Colonic mucosa (tissue), 4 donors: ENCODE results near the gene EHBP1. TPM values are rescaled to one million over a fixed set of nuclear protein-coding genes. Genes with fewer than 3 reads are reported as not detected.

Experiments used
- DNase-seq: peaks from one replicate; pipeline ENCODE4 v3.0.0-alpha.2; 2020
- H3K27ac ChIP-seq: fragments of 200-600 bp; one replicate; pipeline ENCODE4 v1.8.0; 2021
- H3K27me3 ChIP-seq: fragments of 200-600 bp; one replicate; pipeline ENCODE4 v1.8.0; 2021
- H3K36me3 ChIP-seq: fragments of 200-600 bp; one replicate; pipeline ENCODE4 v1.8.0; 2021
- H3K4me1 ChIP-seq: fragments of 200-600 bp; one replicate; pipeline ENCODE4 v1.8.0; 2021; ENCODE audit warnings: mild to moderate bottlenecking
- H3K4me3 ChIP-seq: fragments of 200-600 bp; one replicate; pipeline ENCODE4 v1.8.0; 2021
- H3K9ac ChIP-seq, 2 donors: one replicate each; pipeline ENCODE4 v1.7.0; 2013; ENCODE audit warnings: control low read depth in 2 of 2, low read depth in 2 of 2, low read length in 2 of 2
- H3K9me3 ChIP-seq: fragments of 200-600 bp; one replicate; pipeline ENCODE4 v1.8.0; 2021
- intact Hi-C: fragments of 100-400 bp; cut with DNase I; formaldehyde crosslinking; loops from one replicate; pipeline ENCODE4 v1.14.1; 2022
- total RNA-seq, 2 donors: library from RNA; stranded (reverse); fragmentation: NEBNext Ultra II Directional in 1 of 2; extraction: Animal tissue kit (Norgen Biotek cat#: 25700) in 1 of 2; gene quantifications; one replicate each; pipeline ENCODE4 v1.2.1, GENCODE V29; 2021
- TF ChIP-seq, protein P1 (sequence below): fragments of 200-600 bp; IDR thresholded peaks from one replicate; pipeline ENCODE4 v1.8.0; 2022; ENCODE audit warnings: antibody characterized with exemption, mild to moderate bottlenecking
- donor health status: healthy.
- donor health status: DM: no; HTN: no; CAD: no.
- donor health status: DM: no; HTN: no; CAD: no.

The EHBP1 gene
- total RNA-seq, 2 donors from 2014 or later = 23.6 to 32.7 TPM

DNA sequence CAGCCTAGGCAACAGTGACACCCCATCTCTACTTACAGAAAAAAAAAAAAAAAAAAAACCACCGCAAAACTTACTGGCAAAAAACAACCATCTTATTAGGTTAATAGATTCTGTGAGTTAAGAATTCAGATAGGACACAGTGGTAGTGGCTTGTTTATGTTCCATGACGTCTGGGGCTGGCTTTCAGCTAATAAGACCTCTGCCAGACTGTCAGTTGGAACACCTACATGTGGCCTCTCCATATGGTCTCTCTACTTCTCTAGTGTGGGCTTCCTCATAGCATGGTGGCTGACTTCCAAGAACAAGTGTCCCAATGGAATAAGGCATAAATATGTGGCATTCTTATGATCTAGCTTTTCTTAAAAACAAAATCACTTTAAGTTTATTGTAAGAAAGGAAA lies 251.1 kb downstream of the EHBP1 start:
- TF ChIP-seq, protein P1, sequence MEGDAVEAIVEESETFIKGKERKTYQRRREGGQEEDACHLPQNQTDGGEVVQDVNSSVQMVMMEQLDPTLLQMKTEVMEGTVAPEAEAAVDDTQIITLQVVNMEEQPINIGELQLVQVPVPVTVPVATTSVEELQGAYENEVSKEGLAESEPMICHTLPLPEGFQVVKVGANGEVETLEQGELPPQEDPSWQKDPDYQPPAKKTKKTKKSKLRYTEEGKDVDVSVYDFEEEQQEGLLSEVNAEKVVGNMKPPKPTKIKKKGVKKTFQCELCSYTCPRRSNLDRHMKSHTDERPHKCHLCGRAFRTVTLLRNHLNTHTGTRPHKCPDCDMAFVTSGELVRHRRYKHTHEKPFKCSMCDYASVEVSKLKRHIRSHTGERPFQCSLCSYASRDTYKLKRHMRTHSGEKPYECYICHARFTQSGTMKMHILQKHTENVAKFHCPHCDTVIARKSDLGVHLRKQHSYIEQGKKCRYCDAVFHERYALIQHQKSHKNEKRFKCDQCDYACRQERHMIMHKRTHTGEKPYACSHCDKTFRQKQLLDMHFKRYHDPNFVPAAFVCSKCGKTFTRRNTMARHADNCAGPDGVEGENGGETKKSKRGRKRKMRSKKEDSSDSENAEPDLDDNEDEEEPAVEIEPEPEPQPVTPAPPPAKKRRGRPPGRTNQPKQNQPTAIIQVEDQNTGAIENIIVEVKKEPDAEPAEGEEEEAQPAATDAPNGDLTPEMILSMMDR = no peak
- H3K36me3 ChIP-seq = no peaks in the 10 kb centered on the region
- no peaks in the 10 kb centered on the region for H3K27me3 ChIP-seq
- no peak for DNase-seq
- no peak overlapping the region for H3K9ac ChIP-seq
- no peaks in the 10 kb centered on the region for H3K9me3 ChIP-seq
- intact Hi-C loops = no loop called here
- no peaks in the 10 kb centered on the region for H3K4me1 ChIP-seq
- no peak overlapping the region for H3K4me3 ChIP-seq
- H3K27ac ChIP-seq = no peak overlapping the region

DNA sequence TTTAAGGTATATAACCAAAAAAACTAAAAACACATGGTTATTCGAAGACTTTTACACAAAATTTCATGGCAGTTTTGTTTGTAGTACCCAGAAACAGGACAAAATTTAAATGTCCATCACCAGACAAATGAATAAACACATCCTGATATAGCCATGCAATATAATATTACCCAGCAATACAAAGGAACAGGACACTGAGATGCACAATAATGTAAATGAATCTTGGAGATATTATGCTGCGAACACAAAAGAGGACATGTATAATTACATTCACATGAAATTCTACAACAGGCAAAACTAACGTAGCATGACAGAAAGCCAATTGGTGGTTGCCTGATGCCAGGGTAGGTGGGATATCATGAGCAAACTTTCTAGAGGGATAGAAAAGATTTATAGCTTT lies 252.7 kb downstream of the EHBP1 start:
- H3K4me1 ChIP-seq = no peaks in the 10 kb centered on the region
- no peaks in the 10 kb centered on the region for H3K36me3 ChIP-seq
- TF ChIP-seq, protein P1 = no peak
- no peak overlapping the region for H3K4me3 ChIP-seq
- H3K27ac ChIP-seq = no peak overlapping the region
- intact Hi-C loops = no loop called here
- no peak for DNase-seq
- H3K9ac ChIP-seq = no peak overlapping the region
- no peaks in the 10 kb centered on the region for H3K27me3 ChIP-seq
- no peaks in the 10 kb centered on the region for H3K9me3 ChIP-seq

DNA sequence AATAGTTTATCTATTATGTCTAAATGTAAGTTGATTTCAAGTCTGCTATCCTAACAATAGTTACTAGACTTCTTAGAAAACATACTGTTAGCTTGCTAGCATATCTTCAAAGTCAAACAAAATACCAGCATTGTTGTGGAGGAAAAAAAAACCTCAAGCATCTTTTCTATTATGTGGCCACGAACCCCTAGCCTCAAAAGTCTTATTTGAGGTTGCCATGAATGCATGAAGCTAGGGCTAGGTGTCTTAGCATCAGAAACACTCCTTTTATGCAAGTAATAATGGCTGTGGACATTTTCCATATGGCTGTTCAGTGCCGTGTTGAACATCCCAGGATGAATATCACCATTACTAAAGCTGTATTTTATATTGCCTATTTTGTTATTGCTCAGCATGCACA lies 258.5 kb downstream of the EHBP1 start:
- no peaks in the 10 kb centered on the region for H3K9me3 ChIP-seq
- H3K4me3 ChIP-seq = no peak overlapping the region
- H3K27me3 ChIP-seq = no peaks in the 10 kb centered on the region
- H3K4me1 ChIP-seq = no peaks in the 10 kb centered on the region
- DNase-seq = no peak
- intact Hi-C loops = no loop called here
- no peak overlapping the region for H3K9ac ChIP-seq
- no peak overlapping the region for H3K27ac ChIP-seq
- no peaks in the 10 kb centered on the region for H3K36me3 ChIP-seq
- TF ChIP-seq, protein P1 = no peak

DNA sequence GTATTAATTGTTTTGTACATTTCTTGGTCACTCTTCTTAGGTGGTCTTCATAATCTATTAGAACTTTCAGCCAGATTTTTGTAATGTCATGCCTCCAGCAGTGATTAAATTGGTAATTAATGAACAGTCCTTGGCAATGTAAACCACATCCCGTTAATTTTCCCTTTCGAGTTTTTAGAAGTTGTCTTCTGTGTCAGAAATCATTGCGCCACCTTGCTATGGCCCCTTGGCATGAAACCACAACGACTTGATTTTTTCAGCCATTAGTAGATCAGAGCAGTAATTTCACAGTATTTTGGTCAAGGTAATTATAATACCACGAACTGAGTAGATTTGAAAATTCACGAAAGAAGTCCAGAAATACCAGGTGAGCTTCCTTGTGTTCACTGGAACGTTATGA lies 259.2 kb downstream of the EHBP1 start:
- H3K4me3 ChIP-seq = no peak overlapping the region
- no peaks in the 10 kb centered on the region for H3K4me1 ChIP-seq
- intact Hi-C loops = no loop called here
- no peak overlapping the region for H3K27ac ChIP-seq
- no peaks in the 10 kb centered on the region for H3K27me3 ChIP-seq
- H3K9ac ChIP-seq = no peak overlapping the region
- no peak for DNase-seq
- TF ChIP-seq, protein P1 = no peak
- no peaks in the 10 kb centered on the region for H3K36me3 ChIP-seq
- no peaks in the 10 kb centered on the region for H3K9me3 ChIP-seq

DNA sequence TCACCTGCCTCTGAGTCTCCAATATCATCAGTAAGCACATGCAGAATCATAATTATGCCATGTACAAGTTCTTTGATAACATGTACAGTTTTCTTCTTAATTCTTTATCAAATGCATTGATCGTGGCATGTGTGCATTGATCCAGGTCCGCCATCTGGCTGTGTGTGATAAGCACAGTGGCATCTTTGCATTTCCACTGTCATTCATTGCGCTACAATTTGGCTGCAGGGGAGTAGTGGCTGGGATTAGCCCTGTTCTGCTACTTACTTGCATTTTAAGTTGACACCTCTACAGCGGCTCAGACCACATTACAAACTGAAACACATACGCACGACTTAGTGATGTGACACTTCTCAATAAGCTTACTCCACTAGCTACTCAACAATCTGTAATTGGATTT lies 261.5 kb downstream of the EHBP1 start:
- Histone ChIP-seq H3K9ac (no peak overlapping the region), H3K4me1 (no peaks in the 10 kb centered on the region), H3K9me3 (no peaks in the 10 kb centered on the region), H3K4me3 (no peak overlapping the region), H3K27ac (no peak overlapping the region), H3K27me3 (no peaks in the 10 kb centered on the region), H3K36me3 (no peaks in the 10 kb centered on the region)
- DNase-seq = no peak
- intact Hi-C loops = no loop called here
- TF ChIP-seq, protein P1 = no peak

DNA sequence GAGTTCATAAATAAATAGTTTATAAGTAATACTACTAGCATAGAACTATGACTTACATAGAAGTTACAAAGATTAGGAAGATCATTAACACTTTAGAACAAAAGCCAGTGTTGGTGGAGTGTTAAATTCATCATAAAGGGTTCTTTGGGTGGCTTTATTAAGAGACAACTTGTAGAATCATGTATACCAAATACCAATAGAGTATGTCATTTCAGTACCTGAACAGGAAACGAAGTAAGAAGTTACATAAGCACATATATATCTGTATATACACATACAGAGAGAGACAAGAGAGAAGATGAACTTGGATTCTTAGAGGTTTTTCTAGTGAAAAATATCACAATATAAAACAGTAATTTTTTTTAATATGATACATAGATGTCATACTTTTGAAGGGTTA lies 262.7 kb downstream of the EHBP1 start:
- TF ChIP-seq, protein P1 = no peak
- H3K4me1 ChIP-seq = no peaks in the 10 kb centered on the region
- intact Hi-C loops = no loop called here
- H3K9ac ChIP-seq = no peak overlapping the region
- no peaks in the 10 kb centered on the region for H3K27me3 ChIP-seq
- no peak overlapping the region for H3K4me3 ChIP-seq
- no peak for DNase-seq
- H3K36me3 ChIP-seq = no peaks in the 10 kb centered on the region
- H3K9me3 ChIP-seq = no peaks in the 10 kb centered on the region
- H3K27ac ChIP-seq = no peak overlapping the region
